GM12801 (cell line): ENCODE results near the gene RPL22L1.

Source experiments
- CTCF ChIP-seq: IDR thresholded peaks from one replicate; pipeline ENCODE4 v1.5.1; 2011; ENCODE audit warnings: control low read depth; ENCODE audit not compliant: insufficient read length; ENCODE audit errors: extremely low read depth

The RPL22L1 gene

DNA sequence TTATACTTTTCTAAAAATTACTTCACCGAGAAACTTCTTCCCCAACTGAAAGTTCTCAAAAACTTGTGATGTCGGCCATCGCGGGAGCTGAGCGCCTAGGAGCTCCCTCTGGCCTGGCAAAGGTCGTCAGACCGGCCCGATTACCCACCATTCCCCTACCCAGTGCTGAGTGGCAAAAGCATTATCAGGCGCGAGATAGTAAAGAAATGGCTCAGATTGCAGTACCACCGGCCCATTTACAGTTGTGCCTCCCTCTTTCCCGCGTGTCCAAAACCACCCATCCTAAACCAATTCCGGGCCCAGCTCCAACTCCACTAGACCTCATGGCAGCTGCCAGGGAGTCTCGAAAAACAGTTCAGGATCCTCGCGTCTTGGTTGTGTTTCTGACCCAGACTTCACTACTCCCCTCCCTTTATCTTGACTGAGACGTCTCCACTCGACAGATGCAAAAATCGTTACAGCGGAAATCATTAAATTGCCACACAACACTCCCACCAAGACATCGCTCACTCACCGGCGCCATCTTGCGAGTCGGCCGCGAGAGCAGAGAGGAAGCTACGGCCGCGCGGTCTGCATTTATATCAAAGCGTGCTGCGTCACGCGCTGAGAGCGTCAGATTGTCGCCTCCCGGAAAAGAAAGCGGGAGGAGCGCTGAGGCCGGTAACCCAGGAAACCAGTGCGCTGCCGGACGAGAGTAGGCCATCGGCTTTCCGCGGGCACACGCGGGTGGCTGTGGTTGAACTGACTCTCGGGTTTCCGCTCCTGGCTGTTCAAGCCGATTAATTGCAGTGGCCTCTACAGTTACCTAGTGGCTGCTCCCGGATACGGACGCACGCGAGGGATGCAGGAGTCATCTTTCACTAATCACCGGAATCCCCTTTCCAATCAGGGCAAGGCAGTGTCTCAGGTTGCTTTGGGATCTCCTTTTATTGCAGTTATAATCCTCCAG lies at the start of gene RPL22L1:
Gene RPL22L1, minus strand, starts transcription at position 551 of the 949 bp plus-strand sequence. Its CDS starts 28 bp downstream, at position 523.
- TF ChIP-seq CTCF: no peak

DNA sequence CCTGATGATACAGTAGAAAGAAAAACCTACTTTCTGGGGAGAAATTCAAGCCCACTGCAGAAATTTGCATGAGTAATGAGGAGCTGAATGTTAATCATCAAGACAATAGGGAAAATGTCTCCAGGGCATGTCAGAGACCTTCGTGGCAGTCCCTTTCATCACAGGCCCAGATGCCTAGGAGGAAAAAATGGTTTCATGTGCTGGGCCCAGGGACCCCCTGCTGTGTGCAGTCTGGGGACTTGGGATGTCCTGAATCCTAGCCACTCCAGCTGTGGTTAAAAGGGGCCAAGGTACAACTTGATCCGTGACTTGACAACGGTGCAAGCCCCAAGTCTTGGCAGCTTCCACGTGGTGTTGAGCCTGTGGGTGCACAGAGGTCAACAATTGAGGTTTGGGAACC lies 48.7 kb upstream of the RPL22L1 start:
- no peak for TF ChIP-seq CTCF

DNA sequence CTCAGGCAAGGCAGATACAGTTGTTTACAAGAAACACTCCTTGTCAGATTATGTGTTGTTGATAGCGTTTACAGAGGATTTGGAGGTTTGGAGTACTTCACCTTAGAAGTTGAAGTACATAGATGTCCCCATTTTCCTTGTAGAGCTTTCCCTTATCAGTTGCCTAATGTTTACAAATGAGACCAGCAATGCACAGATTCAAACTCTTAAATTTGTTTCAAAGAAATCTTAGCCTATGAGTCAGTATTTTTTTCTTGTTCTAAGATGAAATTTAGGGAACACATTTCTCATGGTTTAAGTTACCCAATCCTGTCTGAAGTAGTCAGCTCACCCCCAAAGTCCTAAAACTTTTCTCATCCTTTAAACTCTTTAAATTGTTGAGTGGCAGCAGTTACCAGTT lies 44.7 kb upstream of the RPL22L1 start:
- no peak for TF ChIP-seq CTCF

DNA sequence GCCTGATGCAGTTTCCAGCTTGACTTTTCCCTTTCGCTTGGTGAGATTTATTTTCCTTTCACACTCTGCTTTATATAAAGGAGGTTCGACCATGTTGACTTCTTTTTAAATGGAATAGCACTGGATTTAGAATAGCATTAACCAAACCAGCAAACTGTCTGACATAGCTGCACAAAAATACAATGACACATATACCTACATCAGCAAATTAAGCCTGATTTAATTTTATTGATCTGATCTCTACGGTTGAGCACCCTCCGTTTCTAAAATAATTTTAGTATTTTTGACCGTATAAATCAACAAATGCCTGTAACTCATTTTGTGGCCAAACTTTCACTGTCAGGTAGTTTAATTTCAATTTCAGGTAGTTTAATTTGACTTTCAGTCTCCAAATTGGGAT lies 44.2 kb upstream of the RPL22L1 start:
- no peak for TF ChIP-seq CTCF

DNA sequence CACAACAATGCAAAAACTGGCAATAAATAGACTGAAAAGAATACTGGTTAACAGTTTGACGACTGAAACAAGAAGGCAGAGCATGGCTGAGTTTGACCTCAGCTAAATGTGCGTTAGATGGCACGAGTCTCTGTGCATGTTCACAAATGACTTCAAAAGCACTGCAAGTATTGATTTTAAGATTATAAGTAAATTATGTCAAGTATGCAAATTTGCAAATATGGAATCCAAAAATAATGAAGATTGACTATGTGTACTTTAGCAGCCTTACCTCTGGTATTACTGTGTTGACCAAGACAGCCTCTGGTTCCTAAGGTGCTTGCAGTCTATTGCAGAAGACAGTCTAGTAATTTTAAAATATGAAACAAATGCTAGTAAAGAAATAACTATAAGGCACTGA lies 41.1 kb upstream of the RPL22L1 start:
- no peak for TF ChIP-seq CTCF

- TF ChIP-seq CTCF: no peak
Measured at GRCh38 chr3:170910542-170910941, 40.5 kb upstream of the RPL22L1 start.

DNA sequence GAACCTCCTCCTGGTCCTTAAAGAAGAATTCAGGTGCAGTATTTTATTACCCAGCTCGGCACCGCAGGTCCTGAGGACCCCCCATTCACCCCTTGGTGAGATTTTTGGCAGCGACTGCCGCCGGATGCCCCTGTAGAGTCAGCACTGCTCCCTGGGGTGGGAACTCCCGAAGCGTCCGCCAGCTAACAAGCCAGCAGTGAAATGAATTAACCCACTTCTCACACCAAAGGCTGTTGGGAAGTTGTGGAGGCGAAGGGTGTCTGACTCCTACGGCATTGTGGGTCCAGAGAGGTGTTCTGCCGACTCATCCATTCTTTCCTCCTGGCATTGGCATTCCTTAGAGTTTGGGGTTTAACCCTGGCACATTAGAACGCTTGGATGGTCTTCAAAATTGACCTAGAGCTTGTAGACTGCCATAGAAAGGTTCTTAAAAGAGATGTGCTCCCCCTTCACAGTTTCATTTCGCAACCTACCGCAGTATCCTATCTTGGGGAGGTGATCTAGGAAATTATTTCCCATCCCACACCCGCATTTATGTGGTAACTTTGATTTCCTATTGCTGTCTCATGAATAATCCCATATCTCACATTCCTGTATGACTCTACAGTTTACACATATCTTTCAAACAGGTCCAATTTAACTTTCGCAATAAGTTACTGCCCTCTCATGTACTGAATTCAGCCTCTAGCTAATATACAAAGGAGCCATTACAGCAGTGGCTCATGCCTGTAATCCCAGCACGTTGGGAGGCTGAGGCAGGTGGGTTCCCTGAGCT lies 39.3 kb upstream of the RPL22L1 start:
- TF ChIP-seq CTCF: no peak
